Fibroblast of pulmonary artery (primary cell): ENCODE measurements around the gene TTC28.

Source experiments
- DNase-seq: peaks from one replicate; pipeline ENCODE4 v3.0.0-alpha.2; 2010; ENCODE audit warnings: low read depth
- H3K4me3 ChIP-seq: replicated peaks from 2 replicates; pipeline ENCODE4 v1.5.1; 2011; ENCODE audit warnings: low read depth, mild to moderate bottlenecking, control low read depth, low read length, moderate library complexity
- CTCF ChIP-seq: IDR thresholded peaks from 2 replicates; pipeline ENCODE4 v1.5.1; 2011; ENCODE audit warnings: mild to moderate bottlenecking, control low read depth, low read length, inconsistent platforms; ENCODE audit errors: missing control alignments

Gene TTC28

GRCh38 chr22:28608546-28608945 is 71.1 kb downstream of the TTC28 start:
- H3K4me3 ChIP-seq = no peak overlapping the region
- TF ChIP-seq CTCF = no peak
- DNase-seq = no peak

- H3K4me3 ChIP-seq = no peak overlapping the region
- no peak for DNase-seq
Observed at GRCh38 chr22:28607795-28608194, 71.8 kb downstream of the TTC28 start.

GRCh38 chr22:28604966-28605761 is 74.5 kb downstream of the TTC28 start:
- DNase-seq = peak; percentile 31

More at GRCh38 chr22:28607795-28608194, 71.8 kb downstream of the TTC28 start:
- no peak for TF ChIP-seq CTCF

GRCh38 chr22:28601915-28602314 is 77.7 kb downstream of the TTC28 start:
- H3K4me3 ChIP-seq = no peak overlapping the region
- no peak for TF ChIP-seq CTCF
- DNase-seq = no peak

More at GRCh38 chr22:28604966-28605761, 74.5 kb downstream of the TTC28 start:
- H3K4me3 ChIP-seq = no peak overlapping the region
- TF ChIP-seq CTCF = no peak

GRCh38 chr22:28600546-28601143 is 79.0 kb downstream of the TTC28 start:
- TF ChIP-seq CTCF = peak; percentile 30
- peak; percentile 82 for DNase-seq
- no peak overlapping the region for H3K4me3 ChIP-seq

- TF ChIP-seq CTCF = no peak
- DNase-seq = no peak
- no peak overlapping the region for H3K4me3 ChIP-seq
Observed at GRCh38 chr22:28599693-28600092, 79.9 kb downstream of the TTC28 start.

- no peak for DNase-seq
- no peak for TF ChIP-seq CTCF
- no peak overlapping the region for H3K4me3 ChIP-seq
Observed at GRCh38 chr22:28597665-28598064, 82.0 kb downstream of the TTC28 start.
